GM23338 (cell line): Measurements from ENCODE around the gene PTPN9. TPM values are rescaled to one million over a fixed set of nuclear protein-coding genes. Genes with fewer than 3 reads are reported as not detected.

Experiments used
- ATAC-seq: fragments of 200-7000 bp; cut with Tn5 transposase; 3 replicates; pipeline ENCODE4 v1.9.1; 2020
- DNase-seq: peaks from one replicate; pipeline ENCODE4 v3.0.0-alpha.2; 2015; ENCODE audit warnings: low spot score
- H2AFZ ChIP-seq: fragments of 200-600 bp; sonication (generic); 2 replicates; pipeline ENCODE4 v1.8.0; 2016; ENCODE audit warnings: antibody characterized with exemption, mild to moderate bottlenecking, moderate library complexity
- H3F3A ChIP-seq: fragments of 200-600 bp; sonication (generic); replicated peaks from 2 replicates; pipeline ENCODE4 v1.8.0; 2017; ENCODE audit warnings: antibody characterized with exemption, mixed run types, low read depth
- H3K27ac ChIP-seq: fragments of 200-600 bp; sonication (generic); 2 replicates; pipeline ENCODE4 v1.6.1; 2016; ENCODE audit warnings: low read depth
- H3K27me3 ChIP-seq: fragments of 200-600 bp; sonication (generic); 2 replicates; pipeline ENCODE4 v1.8.0; 2016; ENCODE audit warnings: mild to moderate bottlenecking, mixed run types, moderate library complexity; ENCODE audit not compliant: insufficient read depth
- H3K36me3 ChIP-seq: fragments of 200-600 bp; sonication (generic); 2 replicates; pipeline ENCODE4 v1.8.0; 2016; ENCODE audit warnings: mild to moderate bottlenecking; ENCODE audit not compliant: insufficient read depth
- H3K4me1 ChIP-seq: fragments of 200-600 bp; sonication (generic); 2 replicates; pipeline ENCODE4 v1.8.0; 2016; ENCODE audit warnings: mild to moderate bottlenecking, moderate library complexity; ENCODE audit not compliant: insufficient read depth
- H3K4me2 ChIP-seq: fragments of 200-600 bp; sonication (generic); 2 replicates; pipeline ENCODE4 v1.7.1; 2017; ENCODE audit warnings: mixed run types
- H3K4me3 ChIP-seq: fragments of 200-600 bp; sonication (generic); 2 replicates; pipeline ENCODE4 v1.6.1; 2016; ENCODE audit warnings: mixed run types
- H3K79me2 ChIP-seq: fragments of 200-600 bp; sonication (generic); replicated peaks from 2 replicates; pipeline ENCODE4 v1.8.0; 2017; ENCODE audit warnings: mild to moderate bottlenecking; ENCODE audit not compliant: insufficient read depth
- H3K9me2 ChIP-seq: fragments of 200-600 bp; sonication (generic); 2 replicates; pipeline ENCODE4 v1.8.0; 2017; ENCODE audit not compliant: insufficient read depth
- H4K20me1 ChIP-seq: fragments of 200-600 bp; sonication (generic); replicated peaks from 2 replicates; pipeline ENCODE4 v1.8.0; 2017; ENCODE audit warnings: mild to moderate bottlenecking; ENCODE audit not compliant: insufficient read depth
- H3K27ac Mint-ChIP-seq: 2 replicates; pipeline ENCODE4 v1.8.0; 2020; ENCODE audit warnings: inconsistent platforms, mild to moderate bottlenecking, moderate library complexity, mixed read lengths
- H3K27me3 Mint-ChIP-seq: 3 replicates; pipeline ENCODE4 v1.8.0; 2022; ENCODE audit warnings: low read depth, mild to moderate bottlenecking, moderate library complexity, mixed read lengths, inconsistent platforms; ENCODE audit not compliant: insufficient read depth, poor library complexity
- H3K36me3 Mint-ChIP-seq: 3 replicates; pipeline ENCODE4 v1.8.0; 2021; ENCODE audit warnings: low read depth, mild to moderate bottlenecking, inconsistent platforms, moderate library complexity, mixed read lengths
- H3K4me1 Mint-ChIP-seq: 3 replicates; pipeline ENCODE4 v1.8.0; 2020; ENCODE audit warnings: mild to moderate bottlenecking, inconsistent platforms, mixed read lengths
- H3K4me3 Mint-ChIP-seq: 3 replicates; pipeline ENCODE4 v1.8.0; 2021; ENCODE audit warnings: moderate library complexity, mild to moderate bottlenecking, inconsistent platforms, mixed read lengths
- H3K9me3 Mint-ChIP-seq: 3 replicates; pipeline ENCODE4 v1.8.0; 2020; ENCODE audit warnings: moderate library complexity, mild to moderate bottlenecking, inconsistent platforms, mixed read lengths
- CREB1 ChIP-seq: fragments of 250-450 bp; sonication (Bioruptor Pico); IDR thresholded peaks from 2 replicates; pipeline ENCODE4 v1.5.0; 2020; ENCODE audit warnings: low read depth, mild to moderate bottlenecking, moderate library complexity
- EZH2phosphoT487 ChIP-seq: fragments of 200-600 bp; sonication (generic); IDR thresholded peaks from one replicate; pipeline ENCODE4 v1.8.1; 2018; ENCODE audit warnings: antibody characterized with exemption; ENCODE audit not compliant: unreplicated experiment
- JUNB ChIP-seq: IDR thresholded peaks from one replicate; pipeline ENCODE4 v1.6.1; 2016; ENCODE audit warnings: antibody characterized with exemption; ENCODE audit not compliant: unreplicated experiment
- NANOG ChIP-seq: IDR thresholded peaks from 2 replicates; pipeline ENCODE4 v1.6.1; 2016; ENCODE audit warnings: antibody characterized with exemption, borderline replicate concordance
- POLR2AphosphoS5 ChIP-seq: IDR thresholded peaks from 2 replicates; pipeline ENCODE4 v1.6.1; 2016; ENCODE audit warnings: antibody characterized with exemption, low read depth
- STAT1 ChIP-seq: IDR thresholded peaks from one replicate; pipeline ENCODE4 v1.6.1; 2016; ENCODE audit warnings: antibody characterized with exemption; ENCODE audit not compliant: unreplicated experiment
- ZNF331 ChIP-seq: fragments of 250-450 bp; sonication (Bioruptor Pico); IDR thresholded peaks from 2 replicates; pipeline ENCODE4 v1.5.0; 2020; ENCODE audit warnings: low read depth, mild to moderate bottlenecking, moderate library complexity
- ZNF462 ChIP-seq: fragments of 250-450 bp; sonication (Bioruptor Pico); IDR thresholded peaks from 2 replicates; pipeline ENCODE4 v1.5.0; 2020; ENCODE audit warnings: mild to moderate bottlenecking, moderate library complexity
- polyA plus RNA-seq: library from polyadenylated mRNA; unstranded; fragments of >200 nt; fragmentation: Nextera tagmentation; extraction: Ambion mirVana; gene quantifications from 2 replicates; pipeline ENCODE4 v1.2.1, GENCODE V29; 2016
- total RNA-seq: library from RNA; depleted of rRNA; stranded (reverse); fragments of >200 nt; shearing (Covaris generic); gene quantifications from 2 replicates; pipeline ENCODE4 v1.2.3, GENCODE V29; 2014
- TF ChIP-seq, protein P1 (sequence below): IDR thresholded peaks from 2 replicates; pipeline ENCODE4 v1.6.1; 2016; ENCODE audit warnings: antibody characterized with exemption
- TF ChIP-seq, protein P2 (sequence below): IDR thresholded peaks from one replicate; pipeline ENCODE4 v1.6.1; 2018; ENCODE audit warnings: antibody characterized with exemption; ENCODE audit not compliant: unreplicated experiment

Gene PTPN9
- total and polyA plus RNA-seq, 2 experiments from 2014 or later = 12.1 to 32.7 TPM

DNA sequence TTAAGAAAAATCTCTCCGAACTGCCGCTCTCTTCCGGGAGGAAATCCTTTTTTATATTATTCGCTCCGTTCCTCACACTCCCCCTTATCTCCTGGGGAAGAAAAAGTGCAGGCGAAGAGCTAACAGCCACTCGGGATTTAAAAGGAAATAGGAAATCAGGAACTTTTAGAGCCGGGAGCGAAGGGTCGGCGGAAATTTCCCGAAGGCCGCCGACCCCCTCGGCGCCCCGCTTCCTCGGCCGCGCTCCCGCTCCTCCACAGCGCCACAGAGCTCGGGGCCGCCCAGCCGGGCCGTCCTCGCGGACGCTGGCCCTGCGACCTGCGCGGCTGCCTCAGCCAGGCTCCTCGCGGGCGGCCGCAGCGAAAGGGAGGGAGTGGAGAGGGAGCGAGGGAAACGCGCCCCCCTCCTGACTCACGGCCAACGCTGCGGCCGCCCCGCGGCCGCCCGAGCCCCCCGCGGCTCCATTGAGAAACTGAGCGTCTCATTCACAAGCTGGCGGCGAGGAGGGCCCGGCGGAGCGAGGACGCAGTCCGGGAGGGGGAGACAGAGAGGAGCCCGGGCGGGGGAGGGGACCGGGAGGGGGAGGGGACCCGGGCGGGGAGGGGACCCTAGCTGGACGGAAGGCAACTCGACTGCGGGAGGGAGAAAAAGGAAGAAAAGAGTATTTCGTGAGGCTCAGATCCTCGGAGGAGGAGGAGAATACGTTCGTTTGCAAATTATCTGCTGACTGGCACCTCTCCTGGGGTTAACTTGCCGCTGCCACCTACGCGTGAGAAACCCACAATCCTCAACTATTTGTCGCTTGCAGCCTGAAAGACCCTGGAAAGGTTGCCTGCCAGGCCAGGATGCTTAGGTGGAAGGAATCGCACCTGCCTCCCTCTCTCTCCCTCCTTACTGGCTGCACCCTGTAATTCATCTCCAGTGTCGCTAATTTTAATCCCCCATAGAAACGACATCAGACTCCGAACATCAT lies at the start of gene PTPN9 (continued):
- no peak for TF ChIP-seq STAT1
- TF ChIP-seq NANOG = no peak

- H3K36me3 Mint-ChIP-seq = no peaks in the 10 kb centered on the region
- DNase-seq (peak; percentile 98), ATAC-seq (peak; percentile 88)
- no peaks in the 10 kb centered on the region for H3K9me3 Mint-ChIP-seq
- H3K27ac Mint-ChIP-seq = peak within 1 kb of the TSS; percentile 98
- no peaks in the 10 kb centered on the region for H4K20me1 ChIP-seq
- H3K4me3 Mint-ChIP-seq = peak within 1 kb of the TSS; percentile 94
- peak within 1 kb of the TSS; percentile 95 for H2AFZ ChIP-seq
- peaks cover 3% of the 10 kb centered on the region; the same call in 1 of the 2 replicates for H3K4me1 ChIP-seq
- peak within 1 kb of the TSS; percentile 82 for H3K4me2 ChIP-seq
- peak within 1 kb of the TSS; percentile 100 for H3K4me3 ChIP-seq
- H3K27me3 Mint-ChIP-seq = peaks cover 10% of the 10 kb centered on the region
- H3K4me1 Mint-ChIP-seq = peaks cover 13% of the 10 kb centered on the region
- H3K36me3 ChIP-seq = no peaks in the 10 kb centered on the region
- TF ChIP-seq, protein P1, sequence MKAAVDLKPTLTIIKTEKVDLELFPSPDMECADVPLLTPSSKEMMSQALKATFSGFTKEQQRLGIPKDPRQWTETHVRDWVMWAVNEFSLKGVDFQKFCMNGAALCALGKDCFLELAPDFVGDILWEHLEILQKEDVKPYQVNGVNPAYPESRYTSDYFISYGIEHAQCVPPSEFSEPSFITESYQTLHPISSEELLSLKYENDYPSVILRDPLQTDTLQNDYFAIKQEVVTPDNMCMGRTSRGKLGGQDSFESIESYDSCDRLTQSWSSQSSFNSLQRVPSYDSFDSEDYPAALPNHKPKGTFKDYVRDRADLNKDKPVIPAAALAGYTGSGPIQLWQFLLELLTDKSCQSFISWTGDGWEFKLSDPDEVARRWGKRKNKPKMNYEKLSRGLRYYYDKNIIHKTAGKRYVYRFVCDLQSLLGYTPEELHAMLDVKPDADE = peak; percentile 68
- TF ChIP-seq CREB1 (CRISPR knock-in tag) (no peak), NANOG (no peak), STAT1 (no peak), ZNF462 (CRISPR knock-in tag) (no peak), POLR2AphosphoS5 (peak; percentile 80), ZNF331 (CRISPR knock-in tag) (no peak), JUNB (no peak), EZH2phosphoT487 (no peak)
- TF ChIP-seq, protein P2, sequence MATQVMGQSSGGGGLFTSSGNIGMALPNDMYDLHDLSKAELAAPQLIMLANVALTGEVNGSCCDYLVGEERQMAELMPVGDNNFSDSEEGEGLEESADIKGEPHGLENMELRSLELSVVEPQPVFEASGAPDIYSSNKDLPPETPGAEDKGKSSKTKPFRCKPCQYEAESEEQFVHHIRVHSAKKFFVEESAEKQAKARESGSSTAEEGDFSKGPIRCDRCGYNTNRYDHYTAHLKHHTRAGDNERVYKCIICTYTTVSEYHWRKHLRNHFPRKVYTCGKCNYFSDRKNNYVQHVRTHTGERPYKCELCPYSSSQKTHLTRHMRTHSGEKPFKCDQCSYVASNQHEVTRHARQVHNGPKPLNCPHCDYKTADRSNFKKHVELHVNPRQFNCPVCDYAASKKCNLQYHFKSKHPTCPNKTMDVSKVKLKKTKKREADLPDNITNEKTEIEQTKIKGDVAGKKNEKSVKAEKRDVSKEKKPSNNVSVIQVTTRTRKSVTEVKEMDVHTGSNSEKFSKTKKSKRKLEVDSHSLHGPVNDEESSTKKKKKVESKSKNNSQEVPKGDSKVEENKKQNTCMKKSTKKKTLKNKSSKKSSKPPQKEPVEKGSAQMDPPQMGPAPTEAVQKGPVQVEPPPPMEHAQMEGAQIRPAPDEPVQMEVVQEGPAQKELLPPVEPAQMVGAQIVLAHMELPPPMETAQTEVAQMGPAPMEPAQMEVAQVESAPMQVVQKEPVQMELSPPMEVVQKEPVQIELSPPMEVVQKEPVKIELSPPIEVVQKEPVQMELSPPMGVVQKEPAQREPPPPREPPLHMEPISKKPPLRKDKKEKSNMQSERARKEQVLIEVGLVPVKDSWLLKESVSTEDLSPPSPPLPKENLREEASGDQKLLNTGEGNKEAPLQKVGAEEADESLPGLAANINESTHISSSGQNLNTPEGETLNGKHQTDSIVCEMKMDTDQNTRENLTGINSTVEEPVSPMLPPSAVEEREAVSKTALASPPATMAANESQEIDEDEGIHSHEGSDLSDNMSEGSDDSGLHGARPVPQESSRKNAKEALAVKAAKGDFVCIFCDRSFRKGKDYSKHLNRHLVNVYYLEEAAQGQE = no peak
- H3K79me2 ChIP-seq = peaks cover 3% of the 10 kb centered on the region; the same call in 1 of the 2 replicates
- no peaks in the 10 kb centered on the region for H3K9me2 ChIP-seq
- H3K27ac ChIP-seq = peak within 1 kb of the TSS; percentile 100
- H3K27me3 ChIP-seq = no peaks in the 10 kb centered on the region
- H3F3A ChIP-seq = peaks cover 8% of the 10 kb centered on the region; the same call in 1 of the 2 replicates
These were observed 46.6 kb upstream of the PTPN9 start, which contains the start of gene SNUPN for GRCh38 chr15:75625542-75626347. Gene SNUPN (minus strand): TSS chr15:75625725. CDS start chr15:75621051, 4,674 bp downstream.
